K562 (cell line): ENCODE data around the gene PGAP2. TPM values are rescaled to one million over a fixed set of nuclear protein-coding genes. Genes with fewer than 3 reads are reported as not detected.

Source experiments
- ATAC-seq: fragments of 200-7000 bp; cut with Tn5 transposase; 3 replicates; pipeline ENCODE4 v1.9.1; 2020; ENCODE audit warnings: moderate library complexity
- BruUV-seq: library from RNA; stranded (reverse); fragments of 400-500 nt; replicated peaks from 2 replicates; lab custom pipeline; 2021; lab: Mats Ljungman, UMichigan
- CTCF ChIA-PET: fragments of 300-600 bp; formaldehyde crosslinking; extraction: SDS; loops from one replicate; lab custom pipeline; 2021; ENCODE audit warnings: low intra/inter-chr PET ratio; lab: Yijun Ruan, JAX
- POLR2A ChIA-PET: fragments of 300-600, 350-650 bp; sonication (Branson Sonifier 250); formaldehyde crosslinking; extraction: SDS; loops from one replicate; lab custom pipeline; 2021; ENCODE audit warnings: antibody characterized with exemption, inconsistent platforms; lab: Yijun Ruan, JAX
- DNase-seq, 4 experiments: peaks; one replicate each; pipeline versions ENCODE4 v3.0.0 to v3.0.0-alpha.2; 2011 to 2018; ENCODE audit warnings: low spot score in 3 of 4, mixed read lengths in 3 of 4; ENCODE audit errors: extremely low read depth in 1 of 4
- FAIRE-seq: peaks from 2 replicates; lab custom pipeline; 2011; peaks lifted over from hg19 to GRCh38; lab: Jason Lieb, UNC
- H2AFZ ChIP-seq: 2 replicates; pipeline ENCODE4 v1.6.0; 2011; ENCODE audit warnings: low read depth, low read length, control low read depth, inconsistent platforms
- H3K27ac ChIP-seq: fragments of 200-600 bp; 3 replicates; pipeline ENCODE4 v1.8.0; 2011; ENCODE audit warnings: low read depth, mild to moderate bottlenecking, control low read depth, inconsistent platforms, low read length, moderate library complexity, mixed read lengths; ENCODE audit errors: extremely low read depth
- H3K27me3 ChIP-seq, 2 experiments: fragments of 300-600 bp in 1 of 2; 2 replicates in 1 of 2; 3 replicates in 1 of 2; pipeline versions ENCODE4 v1.6.0 to v1.8.0; 2011; ENCODE audit warnings: inconsistent platforms in 2 of 2, low read length in 2 of 2, mild to moderate bottlenecking in 1 of 2, mixed read lengths in 1 of 2, moderate library complexity in 1 of 2; ENCODE audit not compliant: control insufficient read depth in 2 of 2, insufficient read depth in 2 of 2
- H3K36me3 ChIP-seq: fragments of 300-600 bp; 3 replicates; pipeline ENCODE4 v1.8.0; 2011; ENCODE audit warnings: mild to moderate bottlenecking, low read length, inconsistent platforms; ENCODE audit not compliant: control insufficient read depth, insufficient read depth
- H3K4me1 ChIP-seq, 2 experiments: fragments of 200-600 bp in 1 of 2; replicated peaks in 1 of 2; 2 replicates in 1 of 2; 3 replicates in 1 of 2; pipeline versions ENCODE4 v1.5.1 to v1.8.0; 2011; ENCODE audit warnings: inconsistent platforms in 2 of 2, low read length in 2 of 2, mild to moderate bottlenecking in 1 of 2, mixed read lengths in 1 of 2, moderate library complexity in 1 of 2; ENCODE audit not compliant: control insufficient read depth in 2 of 2, insufficient read depth in 2 of 2
- H3K4me2 ChIP-seq: 2 replicates; pipeline ENCODE4 v1.6.1; 2011; ENCODE audit warnings: low read length, control low read depth, inconsistent platforms, mixed read lengths; ENCODE audit not compliant: insufficient read depth
- H3K4me3 ChIP-seq: fragments of 200-600 bp; sonication (generic), shearing (Covaris generic); 2 replicates; pipeline ENCODE4 v1.5.1; 2016; ENCODE audit warnings: control low read depth, inconsistent platforms
- H3K79me2 ChIP-seq: fragments of 200-600 bp; 3 replicates; pipeline ENCODE4 v1.8.0; 2011; ENCODE audit warnings: low read length, inconsistent platforms; ENCODE audit not compliant: control insufficient read depth, insufficient read depth
- H3K9ac ChIP-seq, 2 experiments: 2 replicates each; pipeline versions ENCODE4 v1.6.0 to v1.6.1; 2011; ENCODE audit warnings: low read depth in 2 of 2, low read length in 2 of 2, control low read depth in 1 of 2, inconsistent platforms in 1 of 2, mild to moderate bottlenecking in 1 of 2, mixed read lengths in 1 of 2; ENCODE audit not compliant: insufficient read depth in 1 of 2
- H3K9me1 ChIP-seq: one replicate; pipeline ENCODE4 v1.6.0; 2011; ENCODE audit warnings: inconsistent platforms, mild to moderate bottlenecking, low read length, moderate library complexity; ENCODE audit not compliant: control insufficient read depth, insufficient read depth
- H3K9me3 ChIP-seq: replicated peaks from 2 replicates; pipeline ENCODE4 v1.5.1; 2011; ENCODE audit warnings: low read depth, low read length, inconsistent platforms; ENCODE audit not compliant: control insufficient read depth, insufficient read depth
- H4K20me1 ChIP-seq: replicated peaks from 2 replicates; pipeline ENCODE4 v1.6.1; 2011; ENCODE audit warnings: low read length, inconsistent platforms, mixed read lengths; ENCODE audit not compliant: control insufficient read depth, insufficient read depth
- COPS2 ChIP-seq: fragments of 450-650 bp; conservative IDR thresholded peaks from 2 replicates; pipeline ENCODE4 v1.6.1; 2016; ENCODE audit warnings: mild to moderate bottlenecking, moderate library complexity
- E2F6 ChIP-seq, 2 experiments: IDR thresholded peaks; 2 replicates each; pipeline ENCODE4 v1.6.1; 2011; ENCODE audit warnings: borderline replicate concordance in 1 of 2, control low read depth in 1 of 2, low read depth in 1 of 2, low read length in 1 of 2, mild to moderate bottlenecking in 1 of 2, mixed read lengths in 1 of 2, moderate library complexity in 1 of 2; ENCODE audit not compliant: insufficient read depth in 1 of 2, insufficient read length in 1 of 2, poor library complexity in 1 of 2, severe bottlenecking in 1 of 2; ENCODE audit errors: extremely low read depth in 1 of 2
- JUNB ChIP-seq: fragments of 450-650 bp; formaldehyde crosslinking; conservative IDR thresholded peaks from 2 replicates; pipeline ENCODE4 v1.4.0; 2020; ENCODE audit warnings: mild to moderate bottlenecking
- NELFE ChIP-seq: IDR thresholded peaks from 2 replicates; pipeline ENCODE4 v1.6.1; 2011; ENCODE audit warnings: mild to moderate bottlenecking; ENCODE audit not compliant: insufficient read depth, insufficient read length
- NFIC ChIP-seq: fragments of 450-650 bp; IDR thresholded peaks from 2 replicates; pipeline ENCODE4 v1.6.1; 2017; ENCODE audit warnings: mild to moderate bottlenecking, inconsistent platforms
- PHB2 ChIP-seq: fragments of 450-650 bp; IDR thresholded peaks from 2 replicates; pipeline ENCODE4 v1.6.1; 2017; ENCODE audit warnings: low read depth
- RERE ChIP-seq: sonication (generic); formaldehyde crosslinking; IDR thresholded peaks from 2 replicates; pipeline ENCODE4 v1.8.0; 2023; ENCODE audit warnings: missing genetic modification reagents, mild to moderate bottlenecking, borderline replicate concordance
- RNF2 ChIP-seq: sonication (generic); IDR thresholded peaks from 2 replicates; pipeline ENCODE4 v1.6.1; 2016
- SRSF1 ChIP-seq: fragments of 200-400 bp; formaldehyde crosslinking; IDR thresholded peaks from 2 replicates; pipeline ENCODE4 v1.6.1; 2017; ENCODE audit warnings: mild to moderate bottlenecking, low read depth, low read length, moderate library complexity
- XRCC5 ChIP-seq: fragments of 200-400 bp; formaldehyde crosslinking; IDR thresholded peaks from 2 replicates; pipeline ENCODE4 v1.6.1; 2017; ENCODE audit warnings: low read depth, mild to moderate bottlenecking, low read length
- ZNF780A ChIP-seq: fragments of 250-450 bp; sonication (Bioruptor Pico); IDR thresholded peaks from 2 replicates; pipeline ENCODE4 v1.5.0; 2021; ENCODE audit warnings: mild to moderate bottlenecking
- WGBS: fragments of 100-300 bp; shearing (Covaris generic); methylation state at CpG from one replicate; pipeline ENCODE4 v1.1.6; 2016; ENCODE audit warnings: low coverage, mixed read lengths; ENCODE audit not compliant: insufficient coverage; ENCODE audit errors: missing lambda C conversion rate; 5-methylcytosine and 5-hydroxymethylcytosine counted together
- in situ Hi-C: fragments of 300-500 bp; cut with MboI; formaldehyde crosslinking; loops from 4 replicates; pipeline ENCODE4 v1.15.0; 2018; ENCODE audit warnings: inconsistent platforms, mixed read lengths
- intact Hi-C: fragments of 100-400 bp; cut with micrococcal nuclease; formaldehyde crosslinking; loops from 2 replicates; pipeline ENCODE4 v1.14.2; 2022
- polyA plus RNA-seq, 8 experiments: library from polyadenylated mRNA; depleted of rRNA in 4 of 8; stranded (reverse) in 5 of 8; unstranded in 3 of 8; fragments of >200 nt; fragmentation: Nextera tagmentation in 2 of 8; fragmentation: Illumina TruSeq in 1 of 8; extraction: Ambion mirVana in 2 of 8; extraction: Trizol in 1 of 8; gene quantifications; 2 replicates each; pipeline versions ENCODE4 v1.2.1 to v1.2.3, GENCODE V29; 2011 to 2014; ENCODE audit warnings: inconsistent platforms in 1 of 8, missing spikeins in 1 of 8
- total RNA-seq, 7 experiments: library from RNA; depleted of rRNA in 6 of 7; stranded (reverse); fragments of >200 nt in 6 of 7; fragmentation: Illumina TruSeq in 2 of 7; extraction: Trizol in 2 of 7; gene quantifications; 2 replicates each; pipeline versions ENCODE4 v1.2.1 to v1.2.3, GENCODE V29; 2011 to 2021; ENCODE audit warnings: low replicate concordance in 1 of 7

Gene PGAP2
- total and polyA plus RNA-seq, 9 of the 15 experiments (the other 6 are each of a cell fraction or from before 2014, with no cell fraction given), result 17.9 to 47.2 (median 33.7) TPM

GRCh38 chr11:3810951-3811350 lies 2.6 kb downstream of the PGAP2 start:
- H3K36me3 ChIP-seq, result peaks cover 11% of the 10 kb centered on the region
- in situ Hi-C loops, result loop anchor here (25.0 kb wide), 1 partner anchor 349 kb away; no protein-coding TSS in a partner anchor
- FAIRE-seq (no peak), DNase-seq (no peak), ATAC-seq (no peak)
- intact Hi-C loops, result no loop called here
- H3K4me3 ChIP-seq, result no peak overlapping the region
- WGBS, result 100% methylated on average over 4 of the region's 4 CpGs
- H3K9me3 ChIP-seq, result no peaks in the 10 kb centered on the region
- H3K27me3 ChIP-seq, result no peaks in the 10 kb centered on the region
- H4K20me1 ChIP-seq, result no peaks in the 10 kb centered on the region
- H3K4me1 ChIP-seq, result peaks cover 7 to 22% of the 10 kb centered on the region in 2 experiments; a peak in 3 of 5 replicates
- ChIA-PET CTCF (interaction anchor here (0.6 kb wide), 1 partner anchor 10 kb away, joined by 3 read pairs; no protein-coding TSS in a partner anchor), POLR2A (interaction anchor here (0.7 to 0.8 kb wide), 2 partner anchors 17 to 166 kb away, joined by 3 read pairs; partner anchors contain the start of gene ART1)
- H3K79me2 ChIP-seq, result peaks cover 6% of the 10 kb centered on the region
- TF ChIP-seq COPS2 (no peak), NELFE (no peak), SRSF1 (no peak), RERE (CRISPR knock-in tag) (no peak), NFIC (no peak), ZNF780A (CRISPR knock-in tag) (no peak), PHB2 (no peak), XRCC5 (no peak), RNF2 (no peak), E2F6 (IDR thresholded peaks at IDR 0.05; ENCODE audit: borderline replicate concordance in 1 of 2, extremely low read depth in 1 of 2, insufficient read depth in 1 of 2, insufficient read length in 1 of 2, low read depth in 1 of 2, low read length in 1 of 2, poor library complexity in 1 of 2, severe bottlenecking in 1 of 2) (no peak), JUNB (no peak)
- H3K27ac ChIP-seq, result no peak overlapping the region
- no TSS peak for BruUV-seq
- peak overlapping the region in 1 of 2 experiments; percentile 74; a peak in 1 of 4 replicates for H3K9ac ChIP-seq
- H3K9me1 ChIP-seq, result no peaks in the 10 kb centered on the region
- no peak overlapping the region for H3K4me2 ChIP-seq
- no peak overlapping the region for H2AFZ ChIP-seq
